T-helper 1 cell treated with Interleukin-12 subunit alpha and Interleukin-12 subunit beta and Interleukin-4 antibody, amounts not matched to agents 30 ng/mL and 1 ng/mL, for 36 hours (primary cell): ENCODE measurements around the gene FOXN3. TPM values are rescaled to one million over a fixed set of nuclear protein-coding genes. Genes with fewer than 3 reads are reported as not detected.
"Not testable (repeated sequence)": the region's sequence is repeated elsewhere in the genome, so short reads cannot be mapped to it uniquely, and the experiment has no call there.

Experiments
- intact Hi-C: fragments of 100-400 bp; cut with micrococcal nuclease; formaldehyde crosslinking; loops from one replicate; pipeline ENCODE4 v1.15.1; 2024
- total RNA-seq: library from RNA; stranded (reverse); gene quantifications from 2 replicates; pipeline ENCODE4 v1.2.3, GENCODE V29; 2022

FOXN3 gene
- total RNA-seq, 1 donor from 2014 or later, result 110 TPM

DNA sequence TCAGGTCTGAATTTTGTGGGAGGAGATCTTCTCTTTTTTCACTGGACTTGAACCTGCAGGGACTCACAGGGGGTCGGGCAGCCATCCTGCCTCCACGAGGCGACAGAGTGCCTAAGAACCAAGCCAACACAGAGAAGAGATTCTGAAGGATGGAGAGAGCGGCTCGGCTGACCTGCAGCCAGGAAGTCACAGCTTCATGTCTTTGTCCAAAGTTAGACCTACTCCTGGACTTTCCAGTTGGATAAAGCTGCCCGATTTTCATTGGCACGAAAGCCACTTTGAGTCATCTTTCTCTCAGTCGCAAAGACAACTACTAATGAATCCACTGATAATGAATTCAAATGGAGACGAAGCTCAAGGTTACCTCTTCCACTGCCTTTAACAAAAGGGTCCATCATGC is 106.8 kb downstream of the FOXN3 start:
- intact Hi-C loops, result no loop called here

DNA sequence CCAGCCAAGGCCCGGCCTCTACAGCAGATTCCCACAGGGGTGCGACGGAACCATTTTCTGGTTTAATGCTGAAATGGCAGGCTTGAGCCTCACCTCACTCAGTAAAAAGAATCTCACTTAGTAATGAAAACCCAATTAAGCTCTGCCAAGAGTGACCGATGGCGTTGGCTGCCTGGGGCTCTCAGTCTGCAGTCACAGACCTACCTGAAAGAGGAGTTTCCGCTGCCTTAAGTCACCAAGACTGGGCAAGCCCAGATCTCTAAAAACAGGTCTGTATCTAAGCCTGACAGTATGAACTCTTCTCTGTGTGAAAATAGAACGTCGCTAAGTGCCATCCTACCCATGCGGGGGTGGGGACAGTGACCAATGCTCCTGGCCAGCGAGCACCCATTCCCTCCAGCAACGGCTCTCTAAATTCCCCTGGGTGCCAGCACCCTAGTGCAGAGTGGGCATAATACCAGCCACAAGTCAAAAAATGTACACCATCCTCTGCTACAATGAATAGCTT is 107.3 kb downstream of the FOXN3 start:
- intact Hi-C loops, result loop anchor here (5.0 kb wide), 1 partner anchor 43 kb away; no protein-coding TSS in a partner anchor

DNA sequence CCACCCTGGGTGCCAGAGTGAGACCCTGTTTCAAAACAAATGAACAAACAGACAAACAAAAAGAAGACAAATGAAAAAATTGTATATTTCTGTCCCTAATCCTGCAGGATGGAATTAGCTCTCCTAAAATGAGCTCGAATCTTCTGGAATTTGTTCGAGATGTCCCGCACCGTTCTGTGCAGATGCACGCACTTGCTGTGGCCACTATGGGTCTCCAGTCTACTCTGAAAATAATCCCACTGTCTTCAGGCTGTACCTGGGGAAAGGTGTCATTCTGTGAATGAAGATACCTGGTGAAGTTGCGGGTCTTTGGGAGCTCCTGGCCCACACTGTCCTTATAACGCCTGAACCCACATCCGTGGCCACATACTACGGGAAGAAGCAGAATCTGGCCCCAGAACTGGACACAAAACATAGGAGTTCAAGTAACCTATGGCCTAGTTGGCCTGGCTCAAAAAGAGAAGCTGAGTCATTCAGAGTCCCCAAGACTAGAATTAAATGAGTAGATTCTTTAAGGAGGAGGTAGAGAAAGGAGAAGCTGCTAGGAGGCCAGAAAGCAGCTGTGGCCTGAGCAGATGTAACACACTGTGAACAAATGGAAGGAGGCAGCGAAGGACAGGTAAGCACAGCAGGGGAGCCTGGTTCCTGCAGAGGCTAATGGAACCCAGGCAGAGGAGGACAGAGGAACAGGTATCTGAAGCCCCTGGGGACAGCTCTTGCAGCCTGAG is 108.6 kb downstream of the FOXN3 start:
- intact Hi-C loops, result loop anchor here (5.0 kb wide), 1 partner anchor 44 kb away; no protein-coding TSS in a partner anchor

DNA sequence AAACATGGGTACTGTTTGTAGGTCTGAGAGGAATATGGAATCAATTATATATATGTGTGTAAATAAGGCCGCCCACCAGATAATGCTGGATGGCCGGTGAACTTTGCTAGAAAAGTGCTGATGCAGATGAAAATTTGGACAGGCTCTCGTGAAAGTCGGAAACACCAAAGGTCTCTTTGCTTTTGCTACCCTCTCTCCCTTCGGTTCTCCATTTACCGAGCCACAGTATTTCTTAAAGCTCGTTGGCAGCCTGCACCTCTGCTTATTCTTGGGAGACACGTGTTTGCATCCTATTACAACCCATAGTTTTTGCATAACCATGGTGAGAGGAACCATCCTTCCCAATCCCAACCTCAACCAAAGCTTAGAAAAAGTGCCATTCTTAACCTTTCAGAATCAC is 109.6 kb downstream of the FOXN3 start:
- intact Hi-C loops, result loop anchor here (5.0 kb wide), 1 partner anchor 45 kb away; no protein-coding TSS in a partner anchor

DNA sequence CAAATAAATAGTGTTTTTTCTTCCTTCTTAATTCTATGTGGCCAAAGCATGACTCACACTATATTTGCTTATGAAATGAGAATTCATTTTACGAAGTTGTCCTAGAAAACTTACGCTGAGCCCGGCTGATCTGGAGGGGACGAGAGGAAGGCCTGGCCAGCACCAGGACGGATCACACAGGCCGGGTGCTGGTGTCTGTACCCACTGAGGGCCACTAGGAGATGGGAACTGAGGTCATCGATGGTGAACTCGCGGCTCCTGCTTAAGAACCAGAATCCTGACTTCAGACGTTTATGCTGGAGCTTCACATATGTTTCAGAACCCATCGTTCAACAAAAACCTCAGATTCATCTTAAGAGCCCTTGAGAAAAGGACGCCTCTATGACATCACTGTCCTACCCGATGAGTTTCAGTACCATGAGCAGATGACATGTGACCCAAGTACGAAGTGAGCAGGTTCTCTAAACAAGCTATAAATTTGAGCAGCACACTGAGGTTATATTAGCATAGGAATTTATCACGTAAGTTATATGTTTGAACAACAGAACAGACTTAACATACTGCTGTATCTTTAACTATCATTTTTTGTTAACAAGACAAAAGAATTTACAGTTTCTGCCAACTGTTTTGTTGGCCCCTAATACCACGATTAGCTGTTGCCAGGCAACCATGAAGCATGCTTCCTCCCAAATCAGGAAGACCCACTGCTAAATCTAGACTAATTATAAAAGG is 111.9 kb downstream of the FOXN3 start:
- intact Hi-C loops, result loop anchor here (1.0 to 5.0 kb wide), 3 partner anchors 47 to 111 kb away; no protein-coding TSS in a partner anchor

DNA sequence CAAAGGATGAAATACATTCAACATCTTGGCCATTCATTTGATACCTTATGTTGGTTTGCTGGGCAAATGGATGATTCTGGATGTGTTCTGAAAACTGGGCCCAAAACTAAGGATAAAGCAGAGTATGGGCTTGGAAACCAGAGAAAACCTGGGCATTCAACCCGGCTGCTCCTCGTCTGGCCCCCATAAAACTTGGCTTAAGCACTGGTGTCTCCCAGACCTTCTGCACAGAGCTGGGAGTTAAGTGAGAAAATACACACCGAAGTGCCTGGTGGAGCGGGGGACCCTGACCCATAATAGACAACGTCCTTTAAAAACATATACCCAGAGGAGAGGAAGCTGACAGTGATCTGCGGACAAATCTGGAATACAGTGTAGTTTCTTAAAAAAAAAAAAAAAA is 112.5 kb downstream of the FOXN3 start:
- intact Hi-C loops, result loop anchor here (1.0 to 2.0 kb wide), 2 partner anchors 60 to 112 kb away; no protein-coding TSS in a partner anchor

DNA sequence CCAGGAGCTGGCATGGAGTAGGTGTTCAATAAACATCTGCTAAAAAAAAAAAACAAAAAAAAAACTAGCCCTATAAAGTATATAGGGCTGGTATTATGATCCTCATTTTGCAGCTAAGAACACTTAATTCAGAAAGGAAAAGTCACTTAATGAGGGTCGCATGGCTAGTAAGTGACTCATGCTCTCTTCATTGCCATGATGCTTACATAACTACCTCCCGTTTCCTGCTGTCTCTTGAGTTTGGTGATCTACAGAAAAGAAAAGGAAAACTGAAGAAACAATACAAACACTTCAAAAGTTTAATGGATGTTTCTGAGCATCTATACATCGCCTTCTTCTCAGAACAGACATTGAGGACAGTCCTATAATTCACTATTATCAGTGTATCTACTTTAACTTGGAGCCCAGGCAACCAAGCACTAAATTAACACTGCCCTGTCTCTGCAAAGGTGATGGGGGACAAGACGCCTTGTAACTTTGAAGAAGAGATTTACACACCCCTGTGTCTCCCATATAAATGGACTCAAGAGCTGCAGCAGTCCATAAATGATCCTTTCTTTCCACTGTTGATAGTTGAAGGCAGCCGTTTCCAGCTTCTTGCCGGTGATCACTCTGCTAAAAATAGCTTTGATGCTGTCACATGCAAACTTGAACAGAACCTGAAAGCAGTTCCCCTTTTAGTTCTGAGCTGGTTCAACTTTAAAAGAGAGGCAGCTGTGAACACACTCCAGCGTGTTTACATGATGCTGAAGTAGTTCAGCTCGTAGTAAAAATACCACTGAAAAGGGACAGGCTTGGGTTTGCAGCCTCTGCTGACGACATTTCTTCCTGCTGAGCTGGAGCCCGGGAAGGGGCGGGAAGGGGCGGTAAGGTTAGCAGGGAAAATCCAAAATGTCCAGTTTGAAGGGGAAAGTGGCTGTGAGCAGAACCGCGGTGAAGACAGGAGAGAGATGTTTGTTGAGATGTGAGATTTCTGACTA is 113.3 kb downstream of the FOXN3 start:
- intact Hi-C loops, result loop anchor here (1.0 to 2.0 kb wide), 5 partner anchors 20 to 207 kb away; no protein-coding TSS in a partner anchor

DNA sequence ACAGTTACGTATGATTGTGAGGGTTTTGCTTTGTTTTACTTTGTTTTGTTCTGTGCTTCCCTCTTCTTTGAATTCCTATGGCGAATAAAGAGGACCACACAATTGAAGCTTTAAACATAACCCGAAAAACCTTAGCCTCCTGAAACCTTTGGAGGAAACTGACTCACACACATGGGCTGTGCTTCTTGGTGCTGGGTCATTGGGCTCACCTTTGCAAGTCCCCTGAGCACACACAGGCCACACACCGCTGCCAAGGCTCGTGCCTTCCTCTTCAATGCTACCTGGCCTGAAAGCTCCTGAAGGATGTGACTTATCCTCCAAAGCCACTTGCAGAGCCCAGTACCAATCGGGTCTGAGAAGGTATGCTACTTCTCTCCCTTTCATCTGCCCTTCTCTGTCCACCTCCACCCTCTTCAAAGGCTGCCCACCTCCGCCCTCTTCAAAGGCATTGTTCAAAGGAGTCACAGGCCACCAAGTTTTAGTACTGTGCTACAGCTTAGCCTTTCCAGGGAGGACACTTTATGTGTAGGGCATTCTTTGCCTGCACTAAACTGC is 114.6 kb downstream of the FOXN3 start:
- intact Hi-C loops, result no loop called here

DNA sequence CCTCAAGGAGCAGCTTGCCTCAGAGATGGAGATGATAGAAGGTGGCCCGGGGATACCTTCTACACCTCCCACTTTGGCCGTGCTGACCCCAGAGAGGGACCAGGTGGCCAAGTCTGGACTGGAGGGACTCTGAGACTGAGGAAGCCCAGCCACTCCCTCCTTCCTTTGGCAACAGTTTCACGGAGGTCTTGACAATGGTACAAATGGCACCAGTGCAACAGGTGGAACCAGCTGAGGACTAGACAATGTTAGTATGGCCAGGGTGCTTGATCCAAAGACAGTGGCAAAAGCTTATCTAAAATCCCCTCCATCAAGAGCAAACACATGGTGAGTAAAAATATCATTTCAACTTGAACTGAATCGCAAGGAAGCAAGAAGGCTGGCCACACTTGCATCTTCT is 117.4 kb downstream of the FOXN3 start:
- intact Hi-C loops, result no loop called here

DNA sequence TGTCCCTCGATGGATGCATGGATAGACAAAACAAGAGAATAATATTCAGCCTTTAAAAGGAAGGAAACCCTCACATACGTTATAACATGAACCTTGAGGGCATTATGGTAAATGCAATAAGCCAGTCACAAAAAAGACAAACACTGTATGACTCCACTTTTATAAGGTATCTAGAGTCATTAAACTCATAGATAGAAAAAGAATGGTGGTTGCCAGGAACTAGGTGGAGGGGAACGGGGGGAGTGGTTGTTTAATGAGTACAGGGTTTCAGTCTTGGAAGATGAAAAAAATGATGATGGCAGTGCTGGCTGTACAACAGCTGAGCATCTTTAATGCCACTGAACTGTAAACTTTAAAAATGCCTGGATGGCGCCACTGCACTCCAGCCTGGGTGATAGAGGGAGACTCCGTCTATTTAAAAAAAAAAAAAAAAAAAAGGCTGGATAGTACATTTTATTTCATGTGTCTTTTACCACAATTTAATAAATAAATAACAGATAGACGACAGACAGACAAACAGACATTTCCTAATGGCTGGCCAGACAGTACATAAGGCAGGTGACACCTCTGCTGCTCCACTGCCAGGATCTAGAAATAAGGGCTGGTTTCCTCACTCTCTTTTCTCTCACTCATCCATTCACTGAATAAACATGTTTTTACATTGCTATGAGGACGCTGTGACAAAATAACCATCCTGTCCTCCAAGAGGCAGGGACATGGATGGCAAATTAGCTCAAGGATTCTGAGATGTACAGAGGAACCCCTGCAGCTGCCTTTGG is 118.8 kb downstream of the FOXN3 start:
- intact Hi-C loops, result no loop called here

DNA sequence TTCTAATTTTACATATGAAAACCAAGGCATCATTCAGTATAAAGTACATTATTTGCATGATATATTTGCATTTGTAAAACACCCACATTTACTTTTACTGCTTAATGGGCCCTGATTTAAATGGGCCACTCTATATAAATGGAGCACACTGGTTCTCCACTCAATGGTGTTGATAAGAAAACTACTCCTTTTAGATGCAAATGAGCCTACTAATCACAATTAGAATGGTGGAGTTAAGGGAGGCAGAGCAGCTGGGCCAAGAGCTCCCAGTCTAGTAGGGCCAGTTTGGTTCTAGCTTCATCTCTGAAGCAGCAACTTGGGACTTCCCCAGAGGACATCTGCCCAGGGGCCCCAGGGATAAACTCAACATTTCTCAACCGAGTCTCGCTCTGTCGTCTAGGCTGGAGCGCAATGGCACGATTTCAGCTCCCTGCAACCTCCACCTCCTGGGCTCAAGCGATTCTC is 120.7 kb downstream of the FOXN3 start:
- intact Hi-C loops, result no loop called here

DNA sequence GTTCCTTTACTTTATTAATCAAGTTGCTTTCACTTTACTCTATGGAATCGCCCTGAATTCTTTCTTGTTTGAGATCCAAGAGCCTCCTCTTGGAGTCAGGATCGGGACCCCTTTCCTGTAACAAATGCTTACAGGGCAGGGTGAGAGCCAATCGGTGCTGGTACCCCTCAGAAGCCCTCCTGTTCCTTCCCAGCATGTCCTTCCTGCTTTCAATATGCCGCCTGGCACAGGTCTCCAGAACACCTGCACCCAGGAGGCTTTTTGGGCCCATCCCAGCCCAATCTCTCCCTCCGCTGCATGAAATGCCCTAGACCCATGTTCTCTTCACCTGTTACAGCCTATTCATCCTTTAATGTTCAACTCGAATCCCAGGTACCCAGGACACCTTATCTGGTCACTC is 122.2 kb downstream of the FOXN3 start:
- intact Hi-C loops, result no loop called here

DNA sequence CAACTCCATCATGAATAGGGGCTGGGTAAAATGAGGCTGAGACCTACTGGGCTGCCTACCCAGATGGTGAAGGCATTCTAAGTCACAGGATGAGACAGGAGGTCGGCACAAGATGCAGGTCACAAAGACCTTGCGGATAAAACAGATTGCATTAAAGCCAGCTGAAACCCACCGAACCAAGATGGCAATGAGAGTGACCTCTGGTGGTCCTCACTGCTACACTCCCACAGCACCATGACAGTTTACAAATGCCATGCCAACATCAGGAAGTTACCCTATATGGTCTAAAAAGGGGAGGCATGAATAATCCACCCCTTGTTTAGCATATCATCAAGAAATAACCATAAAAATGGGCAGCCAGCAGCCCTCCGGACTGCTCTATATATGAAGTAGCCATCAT is 122.6 kb downstream of the FOXN3 start:
- intact Hi-C loops, result not testable (repeated sequence)

DNA sequence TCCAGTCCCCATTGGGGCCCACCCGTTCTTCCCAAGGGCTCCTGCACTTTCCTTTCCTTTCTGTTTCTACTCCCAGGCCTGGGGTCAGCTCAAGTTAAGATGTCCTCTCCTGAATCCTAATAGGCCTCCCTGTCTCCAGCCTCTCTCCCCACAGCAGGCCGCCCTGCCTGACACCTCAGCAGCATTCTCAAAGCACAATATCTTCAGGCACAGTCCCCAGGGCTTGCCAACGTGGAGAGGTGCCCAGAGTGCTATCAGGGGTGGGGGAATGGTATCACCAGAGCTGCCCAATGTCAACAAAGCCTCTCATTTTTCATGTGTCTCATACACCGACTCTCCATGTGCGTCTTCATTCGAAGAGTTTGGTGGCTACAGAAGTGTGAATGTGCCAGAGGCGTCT is 123.0 kb downstream of the FOXN3 start:
- intact Hi-C loops, result no loop called here

DNA sequence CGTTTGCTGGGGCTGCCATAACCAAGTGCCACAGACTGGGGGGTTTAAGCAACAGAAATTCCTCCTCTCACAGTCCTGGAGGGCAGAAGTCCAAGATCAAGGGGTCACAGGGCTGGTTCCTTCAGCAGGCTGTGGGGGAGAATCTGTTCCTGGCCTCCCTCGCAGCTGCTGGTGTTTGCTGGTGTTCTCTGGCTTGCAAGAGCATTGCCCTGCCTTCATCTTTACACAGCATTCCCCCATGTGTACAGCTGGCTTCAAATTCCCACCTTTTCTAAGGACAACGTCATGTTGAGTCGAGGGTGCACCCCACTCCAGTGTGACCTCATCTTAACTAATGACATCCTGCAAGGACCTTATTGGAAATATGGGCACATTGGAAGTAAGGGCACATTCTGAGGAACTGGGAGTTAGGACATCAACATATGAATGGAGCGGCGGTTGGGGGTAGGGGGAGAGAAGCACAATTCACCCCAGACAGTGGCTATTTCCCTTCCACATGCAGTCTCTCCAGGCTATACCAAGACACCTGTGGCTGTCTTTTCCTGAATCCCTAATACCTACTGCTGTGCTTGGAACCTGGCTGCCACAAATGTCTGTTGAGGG is 123.6 kb downstream of the FOXN3 start:
- intact Hi-C loops, result no loop called here

DNA sequence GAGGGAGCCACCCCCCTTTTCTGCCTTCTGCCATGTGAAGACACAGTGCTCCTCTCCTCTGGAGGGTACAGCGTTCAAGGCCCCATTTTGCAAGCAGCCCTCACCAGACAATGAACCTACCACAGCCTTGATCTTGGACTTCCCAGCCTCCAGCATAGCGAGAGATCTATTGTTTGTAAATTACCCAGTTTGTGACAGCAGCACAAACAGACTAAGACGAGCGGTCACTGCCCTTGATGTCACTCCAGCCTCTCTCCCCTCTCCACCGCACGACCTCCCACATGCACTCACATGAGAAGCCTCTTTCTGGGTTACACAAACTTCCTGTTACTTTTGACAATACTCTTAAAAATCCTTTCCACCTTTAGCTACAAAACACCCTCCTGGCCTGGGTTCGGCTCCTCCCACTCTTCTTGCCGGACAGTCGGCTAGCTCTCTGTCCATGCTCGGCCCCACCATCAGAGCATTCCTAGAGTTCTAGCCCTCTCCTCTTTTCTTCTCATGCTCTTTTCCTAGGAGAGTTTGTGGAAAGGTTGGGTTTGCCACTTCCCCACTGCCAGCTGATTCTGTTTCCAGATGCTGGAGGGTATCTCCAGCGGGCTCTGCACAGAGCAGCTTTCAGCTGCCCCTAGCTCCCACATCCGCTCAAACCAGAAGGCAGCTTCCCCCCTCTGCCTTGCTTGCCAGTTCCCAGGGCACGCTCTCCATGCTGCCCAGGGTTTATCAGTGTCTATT is 124.3 kb downstream of the FOXN3 start:
- intact Hi-C loops, result no loop called here

DNA sequence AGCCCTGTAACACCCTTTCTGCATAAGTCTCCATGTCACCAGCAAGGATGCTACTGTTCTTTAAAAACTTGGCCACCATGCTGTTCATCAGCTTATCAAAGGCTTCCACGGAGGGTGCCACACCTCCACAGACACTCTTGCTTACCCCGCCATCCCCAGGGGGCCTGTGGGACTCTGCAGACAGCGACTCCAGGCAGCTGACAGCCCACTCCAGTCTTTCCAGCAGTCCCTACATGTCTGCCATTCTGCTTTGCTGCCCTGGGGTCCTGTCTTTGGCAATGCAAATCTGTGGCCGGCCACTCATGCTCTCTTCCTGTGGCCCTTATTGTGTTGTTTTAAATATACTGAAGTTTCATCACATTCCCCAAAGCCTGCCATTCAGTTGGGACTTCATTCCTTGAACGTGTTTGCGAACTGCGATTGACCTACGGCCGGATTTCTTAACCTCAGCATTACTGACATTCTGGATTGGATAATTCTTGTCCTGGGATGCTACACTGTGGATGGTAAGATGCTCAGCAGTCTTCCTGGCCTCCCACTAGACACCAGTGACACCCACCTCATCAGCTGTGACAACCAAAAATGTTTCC is 125.6 kb downstream of the FOXN3 start:
- intact Hi-C loops, result no loop called here

DNA sequence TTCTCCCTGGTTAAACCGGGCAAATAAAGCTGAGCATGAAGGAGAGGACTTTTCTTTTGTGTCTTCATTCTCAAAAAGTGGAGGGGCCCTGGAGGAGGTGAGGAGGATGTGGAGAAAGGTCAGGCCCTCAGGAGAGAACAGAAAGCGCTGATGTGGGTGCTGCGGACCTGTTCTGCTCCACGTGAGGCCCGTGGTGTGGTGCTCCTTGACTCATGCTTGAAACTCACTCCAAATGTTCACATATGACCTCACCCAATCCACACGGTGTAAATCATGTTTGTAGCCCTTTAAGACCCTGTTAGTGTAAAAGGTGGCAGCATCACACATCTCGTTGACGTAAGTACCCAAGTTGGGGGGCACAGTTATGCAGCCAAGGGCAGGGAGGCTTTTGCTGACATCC is 126.2 kb downstream of the FOXN3 start:
- intact Hi-C loops, result no loop called here
